Jurkat, Clone E6-1 (cell line): ENCODE measurements around the gene BPHL.
"Not testable (repeated sequence)": the region's sequence is repeated elsewhere in the genome, so short reads cannot be mapped to it uniquely, and the experiment has no call there.

ENCODE experiments used
- DNase-seq: peaks from one replicate; pipeline ENCODE4 v3.0.0-alpha.2; 2011; ENCODE audit warnings: low read depth, low spot score
- H3K4me3 ChIP-seq: 2 replicates; pipeline ENCODE4 v1.5.1; 2011; ENCODE audit warnings: mild to moderate bottlenecking, low read length, control low read depth, moderate library complexity

Gene BPHL

DNA sequence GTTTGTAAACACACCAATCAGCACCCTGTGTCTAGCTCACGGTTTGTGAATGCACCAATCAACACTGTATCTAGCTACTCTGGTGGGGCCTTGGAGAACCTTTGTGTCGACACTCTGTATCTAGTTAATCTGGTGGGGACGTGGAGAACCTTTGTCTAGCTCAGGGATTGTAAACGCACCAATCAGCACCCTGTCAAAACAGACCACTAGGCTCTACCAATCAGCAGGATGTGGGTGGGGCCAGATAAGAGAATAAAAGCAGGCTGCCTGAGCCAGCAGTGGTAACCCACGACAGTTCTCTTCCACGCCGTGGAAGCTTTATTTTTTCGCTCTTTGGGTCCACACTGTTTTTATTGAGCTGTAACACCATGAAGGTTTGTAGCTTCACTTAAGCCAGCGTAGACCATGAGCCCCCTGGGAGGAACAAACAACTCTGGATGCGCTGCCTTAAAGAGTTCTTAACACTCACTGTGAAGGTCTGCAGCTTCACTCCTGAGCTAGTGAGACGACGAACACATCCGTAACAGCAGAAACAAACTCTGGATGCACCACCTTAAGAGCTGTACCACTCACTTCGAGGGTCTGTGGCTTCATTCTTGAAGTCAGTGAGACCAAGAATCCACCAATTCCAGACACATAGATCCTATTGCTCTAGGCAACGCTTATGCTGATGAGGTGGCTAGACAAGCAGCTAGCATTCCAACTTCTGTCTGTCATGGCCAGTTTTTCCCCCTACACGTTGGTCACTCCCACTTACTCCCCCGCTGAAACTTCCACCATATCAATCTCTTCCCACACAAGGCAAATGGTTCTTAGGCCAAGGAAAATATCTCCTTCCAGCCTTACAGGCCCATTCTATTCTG lies 53.0 kb downstream of the BPHL start:
- DNase-seq, result not testable (repeated sequence)

DNA sequence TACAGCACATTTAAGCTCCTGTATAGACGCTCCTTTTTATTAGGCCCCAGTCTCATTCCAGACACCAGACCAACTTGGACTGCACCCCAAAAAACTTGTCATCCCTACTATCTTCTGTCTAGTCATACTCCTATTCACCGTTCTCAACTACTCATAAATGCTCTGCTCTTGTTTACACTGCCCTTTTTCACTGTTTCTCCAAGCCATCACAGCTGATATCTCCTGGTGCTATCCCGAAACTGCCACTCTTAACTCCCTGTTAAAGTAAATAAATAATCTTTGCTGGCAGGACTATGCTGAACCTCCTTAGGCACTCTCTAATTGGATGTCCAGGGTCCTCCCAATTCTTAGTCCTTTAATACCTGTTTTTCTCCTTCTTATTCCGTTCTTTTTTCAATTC lies 54.3 kb downstream of the BPHL start:
- not testable (repeated sequence) for H3K4me3 ChIP-seq, DNase-seq

More for the DNA sequence above, 53.0 kb downstream of the BPHL start:
- H3K4me3 ChIP-seq, result not testable (repeated sequence)

DNA sequence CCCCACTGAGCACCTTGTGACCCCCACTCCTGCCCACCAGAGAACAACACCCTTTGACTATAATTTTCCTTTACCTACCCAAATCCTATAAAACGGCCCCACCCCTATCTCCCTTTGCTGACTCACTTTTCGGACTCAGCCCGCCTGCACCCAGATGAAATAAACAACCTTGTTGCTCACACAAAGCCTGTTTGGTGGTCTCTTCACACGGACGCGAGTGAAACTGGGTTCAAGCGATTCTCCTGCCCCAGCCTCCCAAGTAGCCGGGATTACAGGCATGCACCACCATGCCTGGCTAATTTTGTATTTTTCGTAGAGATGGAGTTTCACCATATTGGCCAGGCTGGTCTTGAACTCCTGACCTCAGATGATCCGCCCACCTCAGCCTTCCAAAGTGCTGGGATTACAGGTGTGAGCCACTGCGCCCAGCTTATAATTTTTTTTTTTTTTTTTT lies 55.2 kb downstream of the BPHL start:
- not testable (repeated sequence) for H3K4me3 ChIP-seq, DNase-seq

DNA sequence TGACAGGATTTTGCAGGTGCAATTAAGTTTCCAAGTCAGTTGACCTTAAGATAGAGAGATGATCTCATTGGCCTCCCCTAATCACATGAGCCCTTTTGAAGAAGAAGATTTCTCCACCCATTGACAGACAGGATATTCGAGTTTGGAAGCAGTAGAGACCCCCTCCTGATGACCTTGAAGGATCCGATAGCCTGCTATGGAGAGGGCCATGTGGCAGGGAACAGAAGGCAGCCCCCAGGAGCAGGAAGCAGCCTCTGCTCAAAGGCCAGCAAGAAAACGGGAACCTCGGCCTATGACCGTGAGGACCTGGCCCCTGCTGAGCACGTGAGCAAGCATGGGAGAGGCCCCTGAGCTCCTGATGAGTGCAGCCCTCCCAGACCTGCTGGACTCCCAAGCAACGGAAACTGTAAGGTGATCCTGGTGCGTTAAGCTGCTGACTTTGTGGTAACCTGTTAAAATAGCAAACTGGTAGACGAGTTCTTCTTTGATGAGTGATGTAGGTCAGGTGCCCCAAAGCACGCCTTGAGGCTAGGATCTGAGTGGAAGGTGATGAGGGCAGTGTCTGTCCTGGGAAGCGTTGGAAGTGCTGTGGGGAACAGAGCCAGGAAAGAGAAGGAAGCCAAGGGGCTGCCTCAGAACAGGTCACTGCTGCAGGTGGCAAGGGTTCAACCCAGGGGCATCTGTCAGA lies 57.3 kb downstream of the BPHL start:
- no peak for DNase-seq

DNA sequence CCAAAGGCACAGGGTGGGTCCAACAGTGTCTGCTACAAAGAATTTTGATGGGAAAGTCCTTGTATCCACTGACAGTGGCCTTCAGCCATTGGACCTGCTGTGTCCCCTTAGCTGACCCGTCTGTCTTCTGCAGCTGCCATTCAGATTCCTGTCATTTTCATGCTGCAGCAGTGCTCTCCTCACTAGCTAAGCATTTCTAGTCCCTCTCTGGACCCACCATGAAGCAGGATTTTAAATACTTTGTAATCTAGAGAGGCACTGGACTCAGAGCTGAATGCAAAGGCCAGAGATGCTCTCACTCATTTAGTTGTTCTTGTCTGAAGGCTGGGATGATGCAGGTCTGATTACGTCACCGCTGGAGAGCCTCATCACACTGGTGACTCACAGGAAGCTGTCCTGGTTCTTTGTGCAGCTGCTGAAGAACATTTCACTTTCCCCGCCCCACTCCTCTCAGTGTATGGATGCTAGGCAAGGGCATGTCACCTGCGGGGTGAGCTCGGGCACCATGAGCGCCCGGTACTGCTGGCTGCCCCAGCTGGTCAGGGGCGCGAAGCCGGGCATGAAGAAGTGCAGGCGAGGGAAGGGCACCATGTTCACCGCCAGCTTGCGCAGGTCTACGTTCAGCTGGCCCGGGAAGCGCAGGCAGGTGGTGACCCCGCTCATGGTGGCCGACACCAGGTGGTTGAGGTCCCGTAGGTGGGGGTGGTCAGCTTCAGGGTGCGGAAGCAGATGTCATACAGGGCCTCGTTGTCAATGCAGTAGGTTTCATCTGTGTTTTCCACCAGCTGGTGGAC lies 58.2 kb downstream of the BPHL start:
- no peak for DNase-seq
- H3K4me3 ChIP-seq, result no peak overlapping the region

More for the DNA sequence above, 57.3 kb downstream of the BPHL start:
- no peak overlapping the region for H3K4me3 ChIP-seq

DNA sequence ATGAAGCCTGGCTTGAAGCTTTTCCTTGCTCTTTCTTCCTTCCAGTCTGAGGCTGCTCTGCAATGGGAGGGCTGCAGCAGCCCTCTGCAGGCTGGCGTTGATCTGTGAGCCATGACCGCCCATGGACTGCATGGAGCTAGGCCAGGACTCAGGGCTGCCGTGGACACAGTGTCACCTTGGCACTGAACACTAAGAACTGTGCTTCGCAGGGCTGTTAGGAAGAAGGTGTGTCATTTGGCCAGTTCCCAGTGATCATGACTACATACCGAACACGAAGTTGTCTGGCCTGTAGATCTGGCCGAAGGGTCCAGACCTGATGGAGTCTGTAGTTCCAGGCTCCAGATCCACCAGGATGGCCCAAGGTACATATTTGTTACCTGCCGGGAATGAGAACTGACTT lies 60.2 kb downstream of the BPHL start:
- not testable (repeated sequence) for DNase-seq, H3K4me3 ChIP-seq

DNA sequence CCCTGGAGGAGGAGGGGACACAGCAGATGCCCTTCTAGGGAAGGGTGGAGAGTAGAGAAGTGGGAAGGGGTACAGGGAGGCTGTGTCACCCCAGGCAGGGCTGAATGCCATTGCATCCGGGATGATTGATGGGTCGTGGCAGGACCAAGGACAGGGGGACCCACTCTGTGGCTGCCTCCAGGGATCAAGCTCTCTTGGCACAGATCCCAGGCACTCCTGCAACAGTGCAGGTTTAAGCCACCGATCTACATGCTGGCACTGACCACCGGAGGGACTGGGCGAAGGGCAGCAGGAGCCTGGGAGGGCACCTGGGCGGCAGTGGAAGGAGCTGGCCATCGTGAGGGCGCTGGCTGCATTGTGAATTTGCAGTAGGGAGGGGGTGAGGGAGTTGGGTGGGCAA lies 61.4 kb downstream of the BPHL start:
- not testable (repeated sequence) for H3K4me3 ChIP-seq, DNase-seq

DNA sequence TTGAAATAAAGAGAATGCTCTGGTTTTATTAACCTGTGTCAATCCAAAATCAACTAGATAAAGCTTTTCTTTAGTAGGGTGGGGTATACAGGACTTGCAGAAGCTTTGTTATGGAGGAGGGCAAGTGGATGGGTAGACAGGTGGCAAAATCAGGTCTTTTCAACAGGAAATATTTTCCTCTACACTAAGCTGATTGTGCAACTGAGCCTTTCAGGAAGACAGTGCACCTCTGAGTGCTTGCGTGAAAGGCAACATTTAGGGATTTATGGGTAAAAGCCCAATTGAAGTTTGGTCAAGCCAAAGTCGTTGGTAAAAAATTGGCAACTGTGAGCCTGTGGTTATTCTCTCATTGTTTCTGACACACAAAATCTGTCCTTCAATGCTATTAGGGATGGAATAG lies 62.6 kb downstream of the BPHL start:
- no peak for DNase-seq
- H3K4me3 ChIP-seq, result no peak overlapping the region

DNA sequence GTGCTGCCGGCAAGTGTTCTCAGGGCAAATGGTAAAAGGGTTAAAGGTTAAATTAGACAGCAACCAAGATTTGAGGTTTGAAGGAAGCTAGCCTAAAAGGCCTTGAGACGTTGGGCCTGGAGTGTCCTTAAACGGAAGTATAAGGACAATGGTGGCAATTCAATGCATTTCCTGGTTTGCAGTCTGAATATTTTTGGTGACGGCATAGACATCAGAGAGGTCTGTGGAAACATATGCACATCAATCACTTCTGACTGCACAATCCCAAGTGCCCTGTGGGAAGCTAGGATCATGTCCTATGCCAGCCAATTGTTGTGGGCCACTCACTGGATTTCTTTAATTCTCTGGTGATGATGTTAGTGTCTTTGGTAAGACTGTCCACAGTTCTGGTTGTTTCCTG lies 64.6 kb downstream of the BPHL start:
- DNase-seq, result no peak
- no peak overlapping the region for H3K4me3 ChIP-seq

DNA sequence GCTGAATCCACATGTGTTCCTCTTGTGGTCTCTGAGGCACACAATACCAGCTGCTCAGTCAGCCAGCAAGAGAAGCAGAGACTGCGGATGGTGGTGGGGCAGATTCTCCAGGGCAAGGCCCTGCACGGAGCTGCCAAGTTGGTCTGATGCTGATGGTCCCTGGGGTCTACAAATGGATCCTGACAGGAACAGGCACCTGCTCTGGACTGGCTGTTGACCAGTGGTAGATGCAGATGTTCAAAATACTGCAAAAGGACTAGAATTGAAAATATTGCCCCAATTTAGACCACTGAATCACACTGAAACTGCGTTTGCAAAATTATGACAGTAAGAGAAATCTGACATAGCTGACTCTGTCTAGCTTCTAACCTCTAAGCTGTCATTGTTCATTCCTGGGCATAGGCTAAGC lies 68.5 kb downstream of the BPHL start:
- DNase-seq, result no peak
- no peak overlapping the region for H3K4me3 ChIP-seq

DNA sequence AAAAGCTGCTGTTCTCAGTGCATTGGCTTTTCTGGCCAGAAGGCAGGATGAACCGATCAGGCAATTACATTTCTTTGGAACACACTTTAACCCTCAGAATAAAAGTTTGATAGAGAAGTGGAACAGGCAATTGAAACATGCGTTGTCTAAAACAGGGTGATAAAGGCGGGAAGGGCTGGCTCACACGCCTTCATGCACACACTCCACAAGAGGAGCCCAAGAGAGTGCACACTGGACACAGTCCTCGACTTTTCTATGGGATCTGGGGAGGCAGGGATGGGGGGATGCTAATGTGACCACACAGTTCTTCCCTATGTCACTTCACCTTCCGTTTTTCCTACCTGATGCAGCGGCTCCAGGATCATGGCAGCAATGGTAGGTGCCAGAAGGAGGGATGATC lies 69.8 kb downstream of the BPHL start:
- no peak overlapping the region for H3K4me3 ChIP-seq
- DNase-seq, result no peak

DNA sequence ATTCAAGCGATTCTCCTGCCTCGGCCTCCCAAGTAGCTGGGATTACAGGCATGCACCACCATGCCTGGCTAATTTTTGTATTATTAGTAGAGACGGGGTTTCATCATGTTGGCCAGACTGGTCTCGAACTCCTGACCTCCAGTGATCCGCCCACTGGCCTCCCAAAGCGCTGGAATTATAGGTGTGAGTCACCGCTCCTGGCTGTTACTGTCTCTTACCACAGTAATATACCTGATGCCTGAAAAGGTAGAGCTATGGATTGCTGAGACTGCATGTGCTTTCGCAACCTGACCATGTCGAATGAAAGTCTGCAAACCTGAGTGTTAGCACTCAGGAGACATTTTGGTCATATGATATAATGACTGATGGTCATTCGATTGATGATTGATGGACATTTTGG lies 70.7 kb downstream of the BPHL start:
- not testable (repeated sequence) for DNase-seq, H3K4me3 ChIP-seq

DNA sequence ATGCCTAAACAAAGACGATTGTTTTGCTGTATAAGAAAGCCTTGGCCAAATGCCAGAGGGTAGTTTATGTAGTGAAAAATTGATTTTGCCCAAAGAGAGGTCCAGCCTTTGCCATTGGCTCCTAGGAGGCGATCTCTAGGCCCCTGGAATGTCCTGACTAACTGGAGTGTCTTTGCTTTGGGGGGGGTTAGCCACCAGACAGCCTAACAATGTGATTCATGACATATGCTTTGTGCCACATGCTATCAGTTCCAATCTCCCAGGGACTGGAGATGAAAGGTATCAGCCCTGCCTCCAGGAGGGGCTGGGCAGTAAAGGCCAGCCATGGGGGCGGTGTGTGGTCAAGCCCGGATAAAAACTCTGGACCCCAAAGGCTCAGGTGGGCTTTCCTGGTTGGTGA lies 71.5 kb downstream of the BPHL start:
- DNase-seq, result no peak
- no peak overlapping the region for H3K4me3 ChIP-seq

DNA sequence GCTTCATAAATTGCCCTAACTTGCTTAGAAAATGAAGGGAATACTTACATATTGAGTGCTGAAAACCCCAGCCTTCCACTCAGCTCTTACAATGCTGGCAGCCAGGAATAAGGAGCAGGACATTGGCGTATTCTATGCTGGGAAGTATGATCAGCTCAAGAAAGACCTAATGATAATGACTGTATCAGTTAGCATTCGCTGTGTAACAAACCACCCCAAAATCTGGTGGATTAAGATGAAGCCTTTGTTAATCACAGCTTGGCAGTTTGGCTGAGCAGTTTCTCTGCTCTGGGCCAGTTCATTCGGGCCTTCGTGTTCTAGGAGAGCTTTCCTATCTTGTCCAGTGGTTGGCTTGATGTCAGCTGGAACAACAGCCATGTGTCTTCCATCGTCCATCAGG lies 72.3 kb downstream of the BPHL start:
- no peak overlapping the region for H3K4me3 ChIP-seq
- DNase-seq, result no peak

DNA sequence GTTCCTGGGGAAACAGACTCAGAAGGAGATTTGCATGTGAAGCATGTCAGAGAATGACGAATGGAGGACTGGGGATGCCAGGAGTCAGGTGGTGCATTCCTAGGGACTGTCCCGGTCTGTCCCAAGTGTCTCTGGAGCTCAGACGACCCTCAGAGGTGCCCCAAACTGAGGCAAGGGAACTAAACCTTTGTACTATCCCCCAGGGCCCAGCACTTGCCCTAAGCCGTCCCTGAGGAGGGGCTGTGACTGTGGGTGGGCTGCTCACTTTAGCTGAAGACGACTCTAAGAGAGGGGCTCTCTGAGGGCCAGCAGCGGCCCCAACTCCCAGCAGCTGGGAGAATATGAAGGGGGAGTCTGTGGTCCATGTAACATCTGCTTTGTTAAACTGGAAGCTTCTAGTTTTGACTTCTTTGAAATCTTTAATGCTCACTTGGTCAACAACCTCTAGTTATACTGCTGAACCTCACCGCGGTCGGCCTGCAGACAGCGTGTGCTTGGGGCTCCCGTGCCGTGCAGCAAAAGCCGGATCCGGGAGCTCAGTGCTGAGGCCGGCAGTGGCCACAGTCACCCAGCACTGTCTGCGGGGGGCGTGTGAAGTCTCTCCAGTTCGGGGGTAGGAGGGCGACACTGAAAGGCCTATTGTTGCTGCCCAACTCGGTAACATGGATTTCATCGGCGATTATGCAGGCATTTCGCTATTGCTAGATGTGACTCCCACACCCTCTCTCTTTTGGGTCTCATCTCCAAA lies 74.8 kb downstream of the BPHL start:
- H3K4me3 ChIP-seq, result no peak overlapping the region
- no peak for DNase-seq

DNA sequence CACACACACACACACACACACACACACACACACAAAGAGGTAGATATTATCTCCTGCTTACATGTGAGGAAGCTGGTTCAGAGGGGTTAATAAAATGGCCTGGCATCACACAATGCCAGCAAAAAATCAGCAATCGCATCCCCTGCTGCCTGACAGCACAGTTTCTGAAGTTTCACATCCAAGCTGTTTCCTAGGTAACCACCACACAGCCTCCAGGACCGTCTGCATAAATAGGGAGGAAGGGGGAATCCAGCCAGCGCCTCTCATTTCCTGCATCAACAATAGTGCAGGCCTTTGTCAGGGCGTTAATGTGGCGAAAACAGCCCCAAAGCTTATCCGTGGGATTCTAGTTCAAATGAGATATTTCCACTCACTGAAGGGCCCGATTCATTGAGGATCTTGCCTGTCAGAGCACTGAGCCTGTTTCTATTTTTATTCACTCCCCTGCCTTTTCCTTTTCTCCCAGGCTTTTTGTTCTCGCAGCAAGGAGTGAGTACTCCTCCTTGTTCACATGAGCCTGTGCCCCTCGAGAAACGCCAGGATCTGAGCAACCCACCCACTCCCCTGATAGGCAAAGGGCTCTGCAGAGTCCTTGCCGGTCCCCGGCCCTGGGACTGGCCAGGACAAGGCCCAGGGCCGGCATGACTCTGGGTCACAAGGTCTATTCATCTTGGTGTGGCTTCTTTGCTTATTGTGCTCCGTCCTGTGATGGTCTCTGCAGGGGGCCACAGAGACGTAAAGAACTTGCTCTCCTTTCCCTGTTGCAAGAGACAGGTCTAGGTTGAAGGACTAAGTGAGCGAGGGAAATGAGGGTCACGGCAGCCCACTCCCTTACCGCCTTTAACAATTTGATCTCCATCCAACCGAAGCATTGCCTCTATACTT lies 76.3 kb downstream of the BPHL start:
- H3K4me3 ChIP-seq, result no peak overlapping the region
- DNase-seq, result no peak

DNA sequence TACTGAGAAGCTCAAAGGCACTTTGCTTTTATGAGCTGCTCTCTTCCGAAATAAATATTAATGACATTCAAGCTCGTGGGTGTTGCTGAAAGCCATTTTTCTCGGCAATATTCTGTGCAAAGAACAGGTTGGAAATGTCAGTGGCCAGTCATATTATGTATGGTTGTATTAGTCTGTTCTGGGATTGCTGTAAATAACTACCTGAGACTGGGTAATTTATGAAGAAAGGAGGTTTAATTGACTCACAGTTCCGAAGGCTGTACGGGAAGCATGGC lies 76.8 kb downstream of the BPHL start:
- H3K4me3 ChIP-seq, result no peak overlapping the region
- no peak for DNase-seq

DNA sequence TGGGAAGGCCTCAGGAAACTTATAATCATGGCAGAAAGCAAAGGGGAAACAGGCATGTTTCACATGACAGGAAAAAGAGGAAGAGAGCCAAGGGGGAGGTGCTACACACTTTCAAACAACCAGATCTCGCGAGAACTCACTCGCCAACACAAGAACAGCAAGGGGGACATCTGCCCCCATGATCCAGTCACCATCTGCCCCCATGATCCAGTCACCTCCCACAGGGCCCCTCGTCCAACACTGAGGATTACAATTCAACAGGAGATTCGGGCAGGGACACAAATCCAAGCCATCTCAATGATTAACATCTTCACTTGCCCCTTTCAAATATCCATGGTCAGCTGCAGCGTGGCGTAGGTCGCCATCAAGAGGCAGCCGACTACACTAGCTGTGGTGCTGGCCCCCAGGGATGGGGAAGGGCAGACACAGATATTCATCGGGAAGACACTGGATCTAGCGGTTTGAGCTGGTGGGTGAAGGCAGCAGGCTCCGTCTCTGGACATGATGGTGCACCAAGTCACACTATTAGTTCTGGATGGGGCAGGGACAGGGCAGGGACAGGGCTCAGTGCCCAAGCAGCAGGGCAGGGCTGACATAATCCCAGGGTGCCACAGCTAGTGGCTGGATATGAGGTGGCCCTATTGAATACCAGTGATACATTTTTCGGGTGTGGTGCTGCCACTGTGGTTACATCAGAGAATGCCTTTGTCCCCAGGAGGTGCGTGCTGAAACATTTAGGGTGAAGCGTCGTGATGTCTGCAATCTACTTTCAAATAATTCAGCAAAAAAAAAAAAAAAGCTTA lies 77.4 kb downstream of the BPHL start:
- no peak overlapping the region for H3K4me3 ChIP-seq
- no peak for DNase-seq
